GM23338 (cell line): ENCODE measurements around the gene NRSN2. TPM values are rescaled to one million over a fixed set of nuclear protein-coding genes. Genes with fewer than 3 reads are reported as not detected.
A peak's percentile ranks its signal among the peaks of the same experiment; 100 is the strongest.

Source experiments
- ATAC-seq: fragments of 200-7000 bp; cut with Tn5 transposase; 3 replicates; pipeline ENCODE4 v1.9.1; 2020
- DNase-seq: peaks from one replicate; pipeline ENCODE4 v3.0.0-alpha.2; 2015; ENCODE audit warnings: low spot score
- H2AFZ ChIP-seq: fragments of 200-600 bp; sonication (generic); 2 replicates; pipeline ENCODE4 v1.8.0; 2016; ENCODE audit warnings: antibody characterized with exemption, mild to moderate bottlenecking, moderate library complexity
- H3F3A ChIP-seq: fragments of 200-600 bp; sonication (generic); replicated peaks from 2 replicates; pipeline ENCODE4 v1.8.0; 2017; ENCODE audit warnings: antibody characterized with exemption, mixed run types, low read depth
- H3K27ac ChIP-seq: fragments of 200-600 bp; sonication (generic); 2 replicates; pipeline ENCODE4 v1.6.1; 2016; ENCODE audit warnings: low read depth
- H3K27me3 ChIP-seq: fragments of 200-600 bp; sonication (generic); 2 replicates; pipeline ENCODE4 v1.8.0; 2016; ENCODE audit warnings: mild to moderate bottlenecking, mixed run types, moderate library complexity; ENCODE audit not compliant: insufficient read depth
- H3K36me3 ChIP-seq: fragments of 200-600 bp; sonication (generic); 2 replicates; pipeline ENCODE4 v1.8.0; 2016; ENCODE audit warnings: mild to moderate bottlenecking; ENCODE audit not compliant: insufficient read depth
- H3K4me1 ChIP-seq: fragments of 200-600 bp; sonication (generic); 2 replicates; pipeline ENCODE4 v1.8.0; 2016; ENCODE audit warnings: mild to moderate bottlenecking, moderate library complexity; ENCODE audit not compliant: insufficient read depth
- H3K4me2 ChIP-seq: fragments of 200-600 bp; sonication (generic); 2 replicates; pipeline ENCODE4 v1.7.1; 2017; ENCODE audit warnings: mixed run types
- H3K4me3 ChIP-seq: fragments of 200-600 bp; sonication (generic); 2 replicates; pipeline ENCODE4 v1.6.1; 2016; ENCODE audit warnings: mixed run types
- H3K79me2 ChIP-seq: fragments of 200-600 bp; sonication (generic); replicated peaks from 2 replicates; pipeline ENCODE4 v1.8.0; 2017; ENCODE audit warnings: mild to moderate bottlenecking; ENCODE audit not compliant: insufficient read depth
- H3K9me2 ChIP-seq: fragments of 200-600 bp; sonication (generic); 2 replicates; pipeline ENCODE4 v1.8.0; 2017; ENCODE audit not compliant: insufficient read depth
- H4K20me1 ChIP-seq: fragments of 200-600 bp; sonication (generic); replicated peaks from 2 replicates; pipeline ENCODE4 v1.8.0; 2017; ENCODE audit warnings: mild to moderate bottlenecking; ENCODE audit not compliant: insufficient read depth
- H3K27ac Mint-ChIP-seq: 2 replicates; pipeline ENCODE4 v1.8.0; 2020; ENCODE audit warnings: inconsistent platforms, mild to moderate bottlenecking, moderate library complexity, mixed read lengths
- H3K27me3 Mint-ChIP-seq: 3 replicates; pipeline ENCODE4 v1.8.0; 2022; ENCODE audit warnings: low read depth, mild to moderate bottlenecking, moderate library complexity, mixed read lengths, inconsistent platforms; ENCODE audit not compliant: insufficient read depth, poor library complexity
- H3K36me3 Mint-ChIP-seq: 3 replicates; pipeline ENCODE4 v1.8.0; 2021; ENCODE audit warnings: low read depth, mild to moderate bottlenecking, inconsistent platforms, moderate library complexity, mixed read lengths
- H3K4me1 Mint-ChIP-seq: 3 replicates; pipeline ENCODE4 v1.8.0; 2020; ENCODE audit warnings: mild to moderate bottlenecking, inconsistent platforms, mixed read lengths
- H3K4me3 Mint-ChIP-seq: 3 replicates; pipeline ENCODE4 v1.8.0; 2021; ENCODE audit warnings: moderate library complexity, mild to moderate bottlenecking, inconsistent platforms, mixed read lengths
- H3K9me3 Mint-ChIP-seq: 3 replicates; pipeline ENCODE4 v1.8.0; 2020; ENCODE audit warnings: moderate library complexity, mild to moderate bottlenecking, inconsistent platforms, mixed read lengths
- CREB1 ChIP-seq: fragments of 250-450 bp; sonication (Bioruptor Pico); IDR thresholded peaks from 2 replicates; pipeline ENCODE4 v1.5.0; 2020; ENCODE audit warnings: low read depth, mild to moderate bottlenecking, moderate library complexity
- ETS1 ChIP-seq: IDR thresholded peaks from 2 replicates; pipeline ENCODE4 v1.6.1; 2016; ENCODE audit warnings: antibody characterized with exemption
- EZH2 ChIP-seq: fragments of 200-600 bp; sonication (generic); IDR thresholded peaks from one replicate; pipeline ENCODE4 v1.8.0; 2017; ENCODE audit warnings: antibody characterized with exemption, mild to moderate bottlenecking, low read depth; ENCODE audit not compliant: unreplicated experiment
- EZH2phosphoT487 ChIP-seq: fragments of 200-600 bp; sonication (generic); IDR thresholded peaks from one replicate; pipeline ENCODE4 v1.8.1; 2018; ENCODE audit warnings: antibody characterized with exemption; ENCODE audit not compliant: unreplicated experiment
- NANOG ChIP-seq: IDR thresholded peaks from 2 replicates; pipeline ENCODE4 v1.6.1; 2016; ENCODE audit warnings: antibody characterized with exemption, borderline replicate concordance
- POLR2AphosphoS5 ChIP-seq: IDR thresholded peaks from 2 replicates; pipeline ENCODE4 v1.6.1; 2016; ENCODE audit warnings: antibody characterized with exemption, low read depth
- STAT1 ChIP-seq: IDR thresholded peaks from one replicate; pipeline ENCODE4 v1.6.1; 2016; ENCODE audit warnings: antibody characterized with exemption; ENCODE audit not compliant: unreplicated experiment
- ZNF114 ChIP-seq: fragments of 250-450 bp; sonication (Bioruptor Pico); IDR thresholded peaks from 2 replicates; pipeline ENCODE4 v1.5.0; 2020; ENCODE audit warnings: mild to moderate bottlenecking, moderate library complexity
- ZNF331 ChIP-seq: fragments of 250-450 bp; sonication (Bioruptor Pico); IDR thresholded peaks from 2 replicates; pipeline ENCODE4 v1.5.0; 2020; ENCODE audit warnings: low read depth, mild to moderate bottlenecking, moderate library complexity
- ZNF462 ChIP-seq: fragments of 250-450 bp; sonication (Bioruptor Pico); IDR thresholded peaks from 2 replicates; pipeline ENCODE4 v1.5.0; 2020; ENCODE audit warnings: mild to moderate bottlenecking, moderate library complexity
- polyA plus RNA-seq: library from polyadenylated mRNA; unstranded; fragments of >200 nt; fragmentation: Nextera tagmentation; extraction: Ambion mirVana; gene quantifications from 2 replicates; pipeline ENCODE4 v1.2.1, GENCODE V29; 2016
- total RNA-seq: library from RNA; depleted of rRNA; stranded (reverse); fragments of >200 nt; shearing (Covaris generic); gene quantifications from 2 replicates; pipeline ENCODE4 v1.2.3, GENCODE V29; 2014
- TF ChIP-seq, protein P1 (sequence below), 2 experiments: fragments of 200-600 bp in 1 of 2; sonication (generic) in 1 of 2; conservative IDR thresholded peaks; 2 replicates each; pipeline versions ENCODE4 v1.5.1 to v1.6.1; 2016 to 2017; ENCODE audit warnings: antibody characterized with exemption in 2 of 2, low read depth in 2 of 2, mild to moderate bottlenecking in 2 of 2, moderate library complexity in 1 of 2

NRSN2 gene
- total and polyA plus RNA-seq, 2 experiments from 2014 or later = 14.4 to 17.9 TPM

DNA sequence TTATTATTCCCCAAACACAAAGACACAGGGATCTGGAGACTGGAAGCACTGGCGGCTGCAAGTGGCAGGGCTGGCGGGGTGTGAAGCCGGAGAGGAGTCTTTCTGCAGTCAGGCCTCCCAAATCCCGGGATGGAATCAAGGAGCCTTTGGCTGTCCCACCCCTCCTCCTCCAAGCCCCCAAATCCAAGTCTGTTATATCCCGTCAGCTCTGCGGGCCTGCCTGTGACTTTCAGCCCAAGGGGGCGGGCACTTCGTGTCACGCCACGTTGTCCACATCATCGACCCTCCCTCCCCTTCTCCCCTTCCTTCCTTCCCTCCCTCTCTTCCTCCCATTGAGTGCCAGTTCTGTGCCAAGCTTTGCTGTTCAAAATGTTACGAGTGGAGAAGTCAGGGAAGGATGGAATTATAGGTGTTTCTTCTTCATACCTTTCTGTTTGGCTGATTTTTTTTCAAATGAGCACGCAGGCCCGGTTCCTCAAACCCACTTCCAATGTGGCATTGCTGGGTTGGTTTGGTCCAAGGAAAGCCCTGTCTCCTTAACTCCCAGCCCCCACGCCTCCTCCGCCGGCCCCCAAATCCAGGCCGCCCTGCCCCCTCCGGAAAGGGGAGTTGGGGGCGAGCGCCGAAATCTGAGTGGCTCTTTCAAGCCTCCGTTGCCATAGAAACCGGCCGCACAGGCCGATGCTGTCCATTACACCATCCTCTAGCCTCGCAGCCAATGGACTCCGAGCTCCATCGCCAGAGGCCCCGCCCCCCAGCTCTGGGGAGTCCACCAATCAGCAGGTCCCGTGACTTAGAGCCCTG, 36.9 kb upstream of the NRSN2 start (continued):
- TF ChIP-seq ZNF462 (CRISPR knock-in tag) = no peak
- TF ChIP-seq EZH2 = no peak
- no peak for TF ChIP-seq EZH2phosphoT487
- TF ChIP-seq ETS1 = peak; percentile 12; the same call in 1 of the 2 replicates
- no peak for TF ChIP-seq STAT1

DNA sequence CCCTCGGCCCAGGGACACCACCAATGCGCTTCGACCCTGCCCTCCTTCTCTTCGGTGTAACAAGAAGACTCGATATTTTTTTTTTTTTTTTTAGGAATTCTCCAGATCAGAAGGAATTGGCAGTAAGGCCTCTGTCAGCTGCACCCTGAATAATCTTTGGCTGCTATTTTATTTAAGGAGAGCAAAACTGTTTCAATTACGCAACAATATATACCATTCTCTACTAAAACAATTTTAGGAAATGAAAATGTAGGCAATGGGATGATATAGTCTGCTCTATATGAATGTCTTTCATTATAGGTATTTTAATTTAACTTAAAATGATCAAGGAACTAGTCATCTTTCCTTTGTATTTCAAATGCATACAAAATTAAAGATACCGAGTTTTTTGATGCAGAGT, 36.3 kb upstream of the NRSN2 start:
- Histone ChIP-seq H3K36me3 (no peaks in the 10 kb centered on the region), H3K4me1 (peaks cover 19% of the 10 kb centered on the region), H3K27ac (peak overlapping the region; percentile 11), H3K4me2 (peak overlapping the region; percentile 27), H2AFZ (no peak overlapping the region), H3K9me2 (no peaks in the 10 kb centered on the region), H4K20me1 (no peaks in the 10 kb centered on the region), H3K27me3 (no peaks in the 10 kb centered on the region), H3K79me2 (no peaks in the 10 kb centered on the region), H3K4me3 (peak overlapping the region; percentile 19), H3F3A (peaks cover 8% of the 10 kb centered on the region)
- peaks cover 24% of the 10 kb centered on the region for H3K4me1 Mint-ChIP-seq
- peak overlapping the region; percentile 81; the same call in 2 of the 3 replicates for H3K4me3 Mint-ChIP-seq
- H3K27me3 Mint-ChIP-seq = peaks cover 4% of the 10 kb centered on the region
- no peaks in the 10 kb centered on the region; the same call in 2 of the 3 replicates for H3K36me3 Mint-ChIP-seq
- no peaks in the 10 kb centered on the region; the same call in 2 of the 3 replicates for H3K9me3 Mint-ChIP-seq
- H3K27ac Mint-ChIP-seq = no peak overlapping the region
- no peak for DNase-seq
- no peak for ATAC-seq
- no peak for TF ChIP-seq POLR2AphosphoS5
- no peak for TF ChIP-seq EZH2
- no peak for TF ChIP-seq ZNF114 (CRISPR knock-in tag)
- TF ChIP-seq, protein P1, sequence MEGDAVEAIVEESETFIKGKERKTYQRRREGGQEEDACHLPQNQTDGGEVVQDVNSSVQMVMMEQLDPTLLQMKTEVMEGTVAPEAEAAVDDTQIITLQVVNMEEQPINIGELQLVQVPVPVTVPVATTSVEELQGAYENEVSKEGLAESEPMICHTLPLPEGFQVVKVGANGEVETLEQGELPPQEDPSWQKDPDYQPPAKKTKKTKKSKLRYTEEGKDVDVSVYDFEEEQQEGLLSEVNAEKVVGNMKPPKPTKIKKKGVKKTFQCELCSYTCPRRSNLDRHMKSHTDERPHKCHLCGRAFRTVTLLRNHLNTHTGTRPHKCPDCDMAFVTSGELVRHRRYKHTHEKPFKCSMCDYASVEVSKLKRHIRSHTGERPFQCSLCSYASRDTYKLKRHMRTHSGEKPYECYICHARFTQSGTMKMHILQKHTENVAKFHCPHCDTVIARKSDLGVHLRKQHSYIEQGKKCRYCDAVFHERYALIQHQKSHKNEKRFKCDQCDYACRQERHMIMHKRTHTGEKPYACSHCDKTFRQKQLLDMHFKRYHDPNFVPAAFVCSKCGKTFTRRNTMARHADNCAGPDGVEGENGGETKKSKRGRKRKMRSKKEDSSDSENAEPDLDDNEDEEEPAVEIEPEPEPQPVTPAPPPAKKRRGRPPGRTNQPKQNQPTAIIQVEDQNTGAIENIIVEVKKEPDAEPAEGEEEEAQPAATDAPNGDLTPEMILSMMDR (conservative IDR thresholded peaks at IDR 0.05; ENCODE audit: low read depth in 2 of 2) = no peak
- TF ChIP-seq NANOG = no peak
- no peak for TF ChIP-seq ZNF331 (CRISPR knock-in tag)
- no peak for TF ChIP-seq ETS1
- TF ChIP-seq CREB1 (CRISPR knock-in tag) = no peak
